Panc1 (cell line): Measurements from ENCODE around the gene PARP12.

Experiments
- POLR2AphosphoS5 ChIP-seq: IDR thresholded peaks from 2 replicates; pipeline ENCODE4 v1.6.1; 2012; ENCODE audit warnings: mild to moderate bottlenecking, low read depth, low read length, moderate library complexity
- TCF7L2 ChIP-seq: IDR thresholded peaks from 2 replicates; pipeline ENCODE4 v1.6.1; 2011; ENCODE audit warnings: mild to moderate bottlenecking, low read depth, low read length, inconsistent platforms
- TF ChIP-seq, protein P1 (sequence below): fragments of 450-650 bp; IDR thresholded peaks from 2 replicates; pipeline ENCODE4 v1.5.1; 2017; ENCODE audit warnings: mild to moderate bottlenecking

GRCh38 chr7:139976838-139977656 lies 85.7 kb downstream of the PARP12 start:
- TF ChIP-seq, protein P1, sequence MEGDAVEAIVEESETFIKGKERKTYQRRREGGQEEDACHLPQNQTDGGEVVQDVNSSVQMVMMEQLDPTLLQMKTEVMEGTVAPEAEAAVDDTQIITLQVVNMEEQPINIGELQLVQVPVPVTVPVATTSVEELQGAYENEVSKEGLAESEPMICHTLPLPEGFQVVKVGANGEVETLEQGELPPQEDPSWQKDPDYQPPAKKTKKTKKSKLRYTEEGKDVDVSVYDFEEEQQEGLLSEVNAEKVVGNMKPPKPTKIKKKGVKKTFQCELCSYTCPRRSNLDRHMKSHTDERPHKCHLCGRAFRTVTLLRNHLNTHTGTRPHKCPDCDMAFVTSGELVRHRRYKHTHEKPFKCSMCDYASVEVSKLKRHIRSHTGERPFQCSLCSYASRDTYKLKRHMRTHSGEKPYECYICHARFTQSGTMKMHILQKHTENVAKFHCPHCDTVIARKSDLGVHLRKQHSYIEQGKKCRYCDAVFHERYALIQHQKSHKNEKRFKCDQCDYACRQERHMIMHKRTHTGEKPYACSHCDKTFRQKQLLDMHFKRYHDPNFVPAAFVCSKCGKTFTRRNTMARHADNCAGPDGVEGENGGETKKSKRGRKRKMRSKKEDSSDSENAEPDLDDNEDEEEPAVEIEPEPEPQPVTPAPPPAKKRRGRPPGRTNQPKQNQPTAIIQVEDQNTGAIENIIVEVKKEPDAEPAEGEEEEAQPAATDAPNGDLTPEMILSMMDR, result no peak
- no peak for TF ChIP-seq POLR2AphosphoS5
- no peak for TF ChIP-seq TCF7L2
